Dendritic cell treated with granulocyte-macrophage colony-stimulating factor and Interleukin-4, amounts not matched to agents 40 ng/mL and 50 ng/mL, for 4 days (primary cell): ENCODE data around the gene SLC9A8.

ENCODE experiments used
- H3K27ac Mint-ChIP-seq: one replicate; pipeline ENCODE4 v1.8.0; 2022; ENCODE audit warnings: mild to moderate bottlenecking, mixed read lengths
- H3K27me3 Mint-ChIP-seq: one replicate; pipeline ENCODE4 v1.8.0; 2022; ENCODE audit warnings: mild to moderate bottlenecking, mixed read lengths
- H3K36me3 Mint-ChIP-seq: one replicate; pipeline ENCODE4 v1.8.0; 2022; ENCODE audit warnings: low read depth, mixed read lengths
- H3K4me1 Mint-ChIP-seq: one replicate; pipeline ENCODE4 v1.8.0; 2022; ENCODE audit warnings: low read depth, mixed read lengths
- H3K4me3 Mint-ChIP-seq: one replicate; pipeline ENCODE4 v1.8.0; 2022; ENCODE audit warnings: mild to moderate bottlenecking, moderate library complexity, mixed read lengths
- H3K9me3 Mint-ChIP-seq: one replicate; pipeline ENCODE4 v1.8.0; 2022; ENCODE audit warnings: mixed read lengths
- intact Hi-C: fragments of 100-400 bp; cut with micrococcal nuclease; formaldehyde crosslinking; loops from one replicate; pipeline ENCODE4 v1.15.0; 2022

The SLC9A8 gene

GRCh38 chr20:49916146-49917002 is 103.7 kb downstream of the SLC9A8 start:
- Mint-ChIP-seq H3K36me3 (peaks cover 12% of the 10 kb centered on the region), H3K4me3 (peak overlapping the region; percentile 98), H3K4me1 (peaks cover 48% of the 10 kb centered on the region), H3K9me3 (no peaks in the 10 kb centered on the region), H3K27ac (peak overlapping the region; percentile 99), H3K27me3 (no peaks in the 10 kb centered on the region)
- intact Hi-C loops = no loop called here

- Mint-ChIP-seq H3K4me3 (no peak overlapping the region), H3K4me1 (peaks cover 40% of the 10 kb centered on the region), H3K9me3 (no peaks in the 10 kb centered on the region), H3K27ac (no peak overlapping the region), H3K36me3 (peaks cover 12% of the 10 kb centered on the region), H3K27me3 (no peaks in the 10 kb centered on the region)
- intact Hi-C loops = no loop called here
Observed at GRCh38 chr20:49918446-49918845, 105.8 kb downstream of the SLC9A8 start.

- H3K27ac Mint-ChIP-seq = no peak overlapping the region
- H3K4me1 Mint-ChIP-seq = peaks cover 37% of the 10 kb centered on the region
- no peak overlapping the region for H3K4me3 Mint-ChIP-seq
- intact Hi-C loops = no loop called here
- no peaks in the 10 kb centered on the region for H3K9me3 Mint-ChIP-seq
- no peaks in the 10 kb centered on the region for H3K27me3 Mint-ChIP-seq
- peaks cover 12% of the 10 kb centered on the region for H3K36me3 Mint-ChIP-seq
Observed at GRCh38 chr20:49919009-49919408, 106.4 kb downstream of the SLC9A8 start.

GRCh38 chr20:49919461-49919860 is 106.8 kb downstream of the SLC9A8 start:
- Mint-ChIP-seq H3K4me3 (no peak overlapping the region), H3K27ac (no peak overlapping the region), H3K27me3 (no peaks in the 10 kb centered on the region), H3K4me1 (peaks cover 33% of the 10 kb centered on the region), H3K36me3 (peaks cover 12% of the 10 kb centered on the region), H3K9me3 (no peaks in the 10 kb centered on the region)
- intact Hi-C loops = no loop called here

GRCh38 chr20:49924247-49924646 is 111.6 kb downstream of the SLC9A8 start:
- Mint-ChIP-seq H3K4me1 (peaks cover 11% of the 10 kb centered on the region), H3K4me3 (no peak overlapping the region), H3K9me3 (no peaks in the 10 kb centered on the region), H3K36me3 (no peaks in the 10 kb centered on the region), H3K27me3 (no peaks in the 10 kb centered on the region), H3K27ac (no peak overlapping the region)
- intact Hi-C loops = no loop called here

GRCh38 chr20:49925901-49926454 is 113.3 kb downstream of the SLC9A8 start:
- intact Hi-C loops = no loop called here
- Mint-ChIP-seq H3K4me1 (peaks cover 11% of the 10 kb centered on the region), H3K27ac (no peak overlapping the region), H3K36me3 (no peaks in the 10 kb centered on the region), H3K27me3 (no peaks in the 10 kb centered on the region), H3K9me3 (no peaks in the 10 kb centered on the region), H3K4me3 (no peak overlapping the region)

GRCh38 chr20:49928411-49929141 is 115.9 kb downstream of the SLC9A8 start:
- Mint-ChIP-seq H3K27me3 (no peaks in the 10 kb centered on the region), H3K36me3 (no peaks in the 10 kb centered on the region), H3K4me1 (peaks cover 8% of the 10 kb centered on the region), H3K27ac (no peak overlapping the region), H3K9me3 (no peaks in the 10 kb centered on the region), H3K4me3 (no peak overlapping the region)
- intact Hi-C loops = no loop called here

- no peaks in the 10 kb centered on the region for H3K9me3 Mint-ChIP-seq
Observed at GRCh38 chr20:49929142-49929494, 116.5 kb downstream of the SLC9A8 start.

GRCh38 chr20:49935746-49936152 is 123.1 kb downstream of the SLC9A8 start:
- no peaks in the 10 kb centered on the region for H3K27me3 Mint-ChIP-seq
- H3K4me3 Mint-ChIP-seq = peak overlapping the region; percentile 45
- peaks cover 47% of the 10 kb centered on the region for H3K36me3 Mint-ChIP-seq
- peaks cover 58% of the 10 kb centered on the region for H3K4me1 Mint-ChIP-seq
- H3K27ac Mint-ChIP-seq = peak overlapping the region; percentile 97
- intact Hi-C loops = loop anchor here (2.0 kb wide), 1 partner anchor 21 kb away; the partner anchor contains the start of gene SPATA2
- H3K9me3 Mint-ChIP-seq = no peaks in the 10 kb centered on the region

More at GRCh38 chr20:49929142-49929494, 116.5 kb downstream of the SLC9A8 start:
- no peaks in the 10 kb centered on the region for H3K36me3 Mint-ChIP-seq
- peaks cover 10% of the 10 kb centered on the region for H3K4me1 Mint-ChIP-seq
- no peak overlapping the region for H3K4me3 Mint-ChIP-seq
- H3K27me3 Mint-ChIP-seq = no peaks in the 10 kb centered on the region
- intact Hi-C loops = no loop called here
- no peak overlapping the region for H3K27ac Mint-ChIP-seq

GRCh38 chr20:49936153-49937026 is 123.8 kb downstream of the SLC9A8 start, which contains the start of gene RNF114:
TSS of gene RNF114 (plus strand) at chr20:49936397. CDS start at chr20:49936413, 16 bp downstream.
- peak within 1 kb of the TSS; percentile 95 for H3K4me3 Mint-ChIP-seq
- peaks cover 65% of the 10 kb centered on the region for H3K4me1 Mint-ChIP-seq
- H3K36me3 Mint-ChIP-seq = peaks cover 54% of the 10 kb centered on the region
- H3K9me3 Mint-ChIP-seq = no peaks in the 10 kb centered on the region
- peak within 1 kb of the TSS; percentile 97 for H3K27ac Mint-ChIP-seq
- H3K27me3 Mint-ChIP-seq = no peaks in the 10 kb centered on the region
- intact Hi-C loops = loop anchor here (2.0 kb wide), 1 partner anchor 22 kb away; the partner anchor contains the start of gene SPATA2

- H3K9me3 Mint-ChIP-seq = no peaks in the 10 kb centered on the region
- intact Hi-C loops = loop anchor here (2.0 kb wide), 1 partner anchor 22 kb away; the partner anchor contains the start of gene SPATA2
- peaks cover 67% of the 10 kb centered on the region for H3K4me1 Mint-ChIP-seq
Observed at GRCh38 chr20:49937027-49937929, 124.7 kb downstream of the SLC9A8 start.

More at GRCh38 chr20:49937027-49937929, 124.7 kb downstream of the SLC9A8 start:
- peak overlapping the region; percentile 97 for H3K27ac Mint-ChIP-seq
- peak overlapping the region; percentile 95 for H3K4me3 Mint-ChIP-seq
- peaks cover 62% of the 10 kb centered on the region for H3K36me3 Mint-ChIP-seq
- H3K27me3 Mint-ChIP-seq = no peaks in the 10 kb centered on the region
